Measurements from ENCODE around the gene LTBP4. TPM values are rescaled to one million over a fixed set of nuclear protein-coding genes. Genes with fewer than 3 reads are reported as not detected.

LTBP4 gene
- total RNA-seq, 1 experiment from 2014 or later, result 75.4 TPM

- H3K4me1 ChIP-seq (ENCODE audit: control insufficient read depth, insufficient read depth, low read length), result peaks cover 14% of the 10 kb centered on the region
- H3K27ac ChIP-seq (ENCODE audit: low read length), result peak overlapping the region; percentile 79
- no peaks in the 10 kb centered on the region for H3K9me3 ChIP-seq (ENCODE audit: control insufficient read depth, insufficient read depth, low read depth, low read length)
- ATAC-seq (no peak), DNase-seq (ENCODE audit: low read depth, low spot score) (no peak)
- in situ Hi-C loops (cut with HindIII; ENCODE audit: low pct_unique_long_range_greater_than_20kb, low sequenced_read_pairs), result no loop called here
- POLR2A ChIA-PET, result no interaction called here
- TF ChIP-seq SIN3A (IDR thresholded peaks at IDR 0.05; ENCODE audit: borderline replicate concordance, insufficient read depth, low read depth, low read length) (no peak), CTCF (IDR thresholded peaks at IDR 0.05) (no peak), POLR2AphosphoS5 (IDR thresholded peaks at IDR 0.05; ENCODE audit: low read depth, low read length) (no peak), TCF7L2 (IDR thresholded peaks at IDR 0.05; ENCODE audit: low read depth, low read length) (no peak)
- TF ChIP-seq, protein P1, sequence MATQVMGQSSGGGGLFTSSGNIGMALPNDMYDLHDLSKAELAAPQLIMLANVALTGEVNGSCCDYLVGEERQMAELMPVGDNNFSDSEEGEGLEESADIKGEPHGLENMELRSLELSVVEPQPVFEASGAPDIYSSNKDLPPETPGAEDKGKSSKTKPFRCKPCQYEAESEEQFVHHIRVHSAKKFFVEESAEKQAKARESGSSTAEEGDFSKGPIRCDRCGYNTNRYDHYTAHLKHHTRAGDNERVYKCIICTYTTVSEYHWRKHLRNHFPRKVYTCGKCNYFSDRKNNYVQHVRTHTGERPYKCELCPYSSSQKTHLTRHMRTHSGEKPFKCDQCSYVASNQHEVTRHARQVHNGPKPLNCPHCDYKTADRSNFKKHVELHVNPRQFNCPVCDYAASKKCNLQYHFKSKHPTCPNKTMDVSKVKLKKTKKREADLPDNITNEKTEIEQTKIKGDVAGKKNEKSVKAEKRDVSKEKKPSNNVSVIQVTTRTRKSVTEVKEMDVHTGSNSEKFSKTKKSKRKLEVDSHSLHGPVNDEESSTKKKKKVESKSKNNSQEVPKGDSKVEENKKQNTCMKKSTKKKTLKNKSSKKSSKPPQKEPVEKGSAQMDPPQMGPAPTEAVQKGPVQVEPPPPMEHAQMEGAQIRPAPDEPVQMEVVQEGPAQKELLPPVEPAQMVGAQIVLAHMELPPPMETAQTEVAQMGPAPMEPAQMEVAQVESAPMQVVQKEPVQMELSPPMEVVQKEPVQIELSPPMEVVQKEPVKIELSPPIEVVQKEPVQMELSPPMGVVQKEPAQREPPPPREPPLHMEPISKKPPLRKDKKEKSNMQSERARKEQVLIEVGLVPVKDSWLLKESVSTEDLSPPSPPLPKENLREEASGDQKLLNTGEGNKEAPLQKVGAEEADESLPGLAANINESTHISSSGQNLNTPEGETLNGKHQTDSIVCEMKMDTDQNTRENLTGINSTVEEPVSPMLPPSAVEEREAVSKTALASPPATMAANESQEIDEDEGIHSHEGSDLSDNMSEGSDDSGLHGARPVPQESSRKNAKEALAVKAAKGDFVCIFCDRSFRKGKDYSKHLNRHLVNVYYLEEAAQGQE (IDR thresholded peaks at IDR 0.05; ENCODE audit: insufficient read depth in 1 of 2, low read depth in 2 of 2, low read length in 1 of 2), result no peak
- peak overlapping the region; percentile 50 to 59 for H3K4me3 ChIP-seq (ENCODE audit: low read depth in 2 of 2, low read length in 2 of 2)
- no peaks in the 10 kb centered on the region; the same call in 1 of the 2 replicates for H3K36me3 ChIP-seq (ENCODE audit: control insufficient read depth, insufficient read depth, low read length)
- no peaks in the 10 kb centered on the region for H3K27me3 ChIP-seq (ENCODE audit: control insufficient read depth, insufficient read depth, low read length)
- no TSS peak for BruUV-seq (replicated peaks)
- CTCF ChIA-PET, result no interaction called here
- intact Hi-C loops (cut with micrococcal nuclease; ENCODE audit: unreplicated experiment), result loop anchor here (5.0 kb wide), 1 partner anchor 50 kb away; no protein-coding TSS in a partner anchor
These were observed 3.8 kb upstream of the LTBP4 start for GRCh38 chr19:40597329-40597838.

DNA sequence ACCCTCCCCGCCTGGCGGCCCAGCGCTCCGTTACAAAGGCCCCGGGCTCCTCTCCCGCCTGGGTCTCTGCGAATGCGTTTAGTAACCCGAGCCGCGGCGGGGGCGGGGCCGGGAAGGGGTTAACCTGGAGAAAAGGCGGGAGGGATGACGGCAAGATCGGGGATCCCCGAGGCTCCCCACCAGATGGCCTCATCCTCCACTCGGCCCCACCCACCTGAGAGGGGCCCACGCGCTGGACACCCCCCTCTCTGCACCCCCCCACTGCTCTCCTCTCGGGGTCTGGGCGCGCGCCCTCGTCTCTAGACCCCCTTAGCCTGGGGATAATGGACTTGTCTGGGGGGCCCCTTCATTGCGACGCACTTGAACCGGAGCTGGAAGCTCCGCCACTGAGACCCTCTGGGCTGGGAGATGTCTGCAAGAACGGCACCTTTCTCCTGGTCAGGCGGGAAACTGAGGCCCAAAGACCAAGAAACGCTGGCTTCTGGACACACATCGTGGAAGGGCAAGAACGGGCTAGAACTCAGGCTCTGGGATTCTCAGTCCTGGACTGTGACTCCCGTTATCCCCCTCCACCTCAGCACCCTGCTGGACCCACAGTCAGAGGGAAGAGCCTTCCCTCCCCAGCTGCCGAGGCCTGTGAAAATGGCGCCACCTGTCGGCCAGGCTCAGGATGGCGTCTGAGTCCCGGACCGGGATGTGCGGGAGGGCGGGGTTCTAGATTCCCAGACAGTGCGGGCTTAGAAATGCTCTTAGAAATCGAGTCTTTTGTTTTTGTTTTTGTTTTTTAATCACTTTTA, 2.9 kb upstream of the LTBP4 start:
- ATAC-seq, result peak; percentile 77
- intact Hi-C loops (cut with micrococcal nuclease; ENCODE audit: unreplicated experiment), result loop anchor here (5.0 kb wide), 1 partner anchor 51 kb away; no protein-coding TSS in a partner anchor
- H3K4me1 ChIP-seq (ENCODE audit: control insufficient read depth, insufficient read depth, low read length), result peaks cover 22% of the 10 kb centered on the region
- ChIA-PET POLR2A (interaction anchor here (0.7 kb wide), 1 partner anchor 185 kb away, joined by 5 read pairs; the partner anchor contains the start of gene PRX), CTCF (interaction anchor here (0.5 kb wide), 1 partner anchor 50 kb away, joined by 4 read pairs; no protein-coding TSS in a partner anchor)
- TF ChIP-seq CTCF (IDR thresholded peaks at IDR 0.05), result peak; percentile 93
- 0 out of 2 replicates have a peak, but pooled peaks have one; percentile 53 for TF ChIP-seq SIN3A (IDR thresholded peaks at IDR 0.05; ENCODE audit: borderline replicate concordance, insufficient read depth, low read depth, low read length)
- TF ChIP-seq TCF7L2 (IDR thresholded peaks at IDR 0.05; ENCODE audit: low read depth, low read length), result no peak
- TF ChIP-seq POLR2AphosphoS5 (IDR thresholded peaks at IDR 0.05; ENCODE audit: low read depth, low read length), result no peak
- TF ChIP-seq, protein P1 (IDR thresholded peaks at IDR 0.05; ENCODE audit: insufficient read depth in 1 of 2, low read depth in 2 of 2, low read length in 1 of 2), result peak in 1 of 2 experiments; percentile 48; a peak in 1 of 4 replicates
- in situ Hi-C loops (cut with HindIII; ENCODE audit: low pct_unique_long_range_greater_than_20kb, low sequenced_read_pairs), result no loop called here
- no peaks in the 10 kb centered on the region for H3K9me3 ChIP-seq (ENCODE audit: control insufficient read depth, insufficient read depth, low read depth, low read length)
- no peak for DNase-seq (ENCODE audit: low read depth, low spot score)
- H3K4me3 ChIP-seq (ENCODE audit: low read depth in 2 of 2, low read length in 2 of 2), result peak overlapping the region; percentile 50 to 59
- BruUV-seq (replicated peaks), result TSS peak; percentile 85
- no peaks in the 10 kb centered on the region; the same call in 1 of the 2 replicates for H3K36me3 ChIP-seq (ENCODE audit: control insufficient read depth, insufficient read depth, low read length)
- peak overlapping the region; percentile 66; the same call in 1 of the 2 replicates for H3K27ac ChIP-seq (ENCODE audit: low read length)
- no peaks in the 10 kb centered on the region for H3K27me3 ChIP-seq (ENCODE audit: control insufficient read depth, insufficient read depth, low read length)
